ENCODE measurements around the gene FBLN2. TPM values are rescaled to one million over a fixed set of nuclear protein-coding genes. Genes with fewer than 3 reads are reported as not detected.

FBLN2 gene
- total and polyA plus RNA-seq, 2 of the 4 experiments (the other 2 are of a cell fraction), result 11.8 to 60.8 TPM

- Histone ChIP-seq H3K18ac (ENCODE audit: low read depth, low read length) (no peak overlapping the region), H2AK5ac (ENCODE audit: low read depth, low read length) (no peak overlapping the region), H2AFZ (replicated peaks; ENCODE audit: low read length, poor library complexity) (no peak overlapping the region), H4K20me1 (ENCODE audit: insufficient read depth, low read length) (no peaks in the 10 kb centered on the region), H3K56ac (ENCODE audit: extremely low read depth, insufficient read depth, low read length) (no peak overlapping the region), H3K9me3 (ENCODE audit: control insufficient read depth, insufficient read depth, low read length) (no peaks in the 10 kb centered on the region), H4K5ac (ENCODE audit: low read depth, low read length) (no peak overlapping the region), H3K14ac (replicated peaks; ENCODE audit: low read depth, low read length) (no peak overlapping the region), H3K4me2 (ENCODE audit: low read depth, low read length) (no peak overlapping the region), H3K4me1 (ENCODE audit: control insufficient read depth, insufficient read depth, low read length) (no peaks in the 10 kb centered on the region), H3K36me3 (ENCODE audit: control insufficient read depth, insufficient read depth, low read length) (no peaks in the 10 kb centered on the region), H4K91ac (ENCODE audit: insufficient read depth, low read depth, low read length) (no peak overlapping the region), H4K8ac (ENCODE audit: low read depth in 2 of 2, low read length in 2 of 2) (no peak overlapping the region), H2BK15ac (ENCODE audit: low read depth, low read length) (no peak overlapping the region), H3K27me3 (ENCODE audit: control insufficient read depth, insufficient read depth, low read length) (no peaks in the 10 kb centered on the region), H3K4me3 (ENCODE audit: insufficient read depth, low read depth, low read length) (no peak overlapping the region), H2BK5ac (ENCODE audit: low read depth, low read length, poor library complexity, severe bottlenecking) (no peak overlapping the region), H2BK20ac (ENCODE audit: low read depth, low read length) (no peak overlapping the region), H3K23ac (ENCODE audit: low read depth, low read length) (no peak overlapping the region), H3K4ac (ENCODE audit: low read depth, low read length) (no peak overlapping the region), H2BK120ac (ENCODE audit: low read depth, low read length) (no peak overlapping the region), H3K27ac (ENCODE audit: insufficient read depth, low read length) (no peak overlapping the region), H3K79me1 (ENCODE audit: low read depth in 1 of 2, low read length in 2 of 2) (no peaks in the 10 kb centered on the region), H3K9ac (ENCODE audit: low read depth, low read length) (no peak overlapping the region), H3K9me1 (ENCODE audit: insufficient read depth, low read length) (no peaks in the 10 kb centered on the region), H2AK9ac (replicated peaks; ENCODE audit: low read depth, low read length, poor library complexity) (no peak overlapping the region)
- dilution Hi-C loops (cut with HindIII; ENCODE audit: low sequenced_read_pairs, unreplicated experiment), result no loop called here
- no peak for TF ChIP-seq RFX5 (IDR thresholded peaks at IDR 0.05; ENCODE audit: low read depth, low read length)
- TF ChIP-seq CTCF (conservative IDR thresholded peaks at IDR 0.05; ENCODE audit: low read depth, low read length), result no peak
- TF ChIP-seq FOS (IDR thresholded peaks at IDR 0.05; ENCODE audit: low read depth, low read length), result no peak
- no peak for TF ChIP-seq CEBPB (IDR thresholded peaks at IDR 0.05; ENCODE audit: low read depth, low read length)
- no peak for TF ChIP-seq SMC3 (IDR thresholded peaks at IDR 0.05; ENCODE audit: low read depth, low read length)
- no peak for TF ChIP-seq RCOR1 (IDR thresholded peaks at IDR 0.05; ENCODE audit: insufficient replicate concordance, low read length)
- no peak for TF ChIP-seq MAZ (IDR thresholded peaks at IDR 0.05; ENCODE audit: borderline replicate concordance, low read depth, low read length)
- no peak for TF ChIP-seq MXI1 (IDR thresholded peaks at IDR 0.05; ENCODE audit: borderline replicate concordance, low read depth, low read length)
- no peak for TF ChIP-seq RAD21 (IDR thresholded peaks at IDR 0.05; ENCODE audit: low read length)
- TF ChIP-seq MAFK (IDR thresholded peaks at IDR 0.05; ENCODE audit: low read depth, low read length), result no peak
- no peak for TF ChIP-seq NFE2L2 (IDR thresholded peaks at IDR 0.05; ENCODE audit: low read depth, low read length)
- TF ChIP-seq ELK1 (IDR thresholded peaks at IDR 0.05; ENCODE audit: borderline replicate concordance, low read depth, low read length), result no peak
- no peak for TF ChIP-seq BHLHE40 (IDR thresholded peaks at IDR 0.05; ENCODE audit: low read depth, low read length)
- TF ChIP-seq CHD1 (IDR thresholded peaks at IDR 0.05; ENCODE audit: low read depth, low read length), result no peak
- TF ChIP-seq, protein P1, sequence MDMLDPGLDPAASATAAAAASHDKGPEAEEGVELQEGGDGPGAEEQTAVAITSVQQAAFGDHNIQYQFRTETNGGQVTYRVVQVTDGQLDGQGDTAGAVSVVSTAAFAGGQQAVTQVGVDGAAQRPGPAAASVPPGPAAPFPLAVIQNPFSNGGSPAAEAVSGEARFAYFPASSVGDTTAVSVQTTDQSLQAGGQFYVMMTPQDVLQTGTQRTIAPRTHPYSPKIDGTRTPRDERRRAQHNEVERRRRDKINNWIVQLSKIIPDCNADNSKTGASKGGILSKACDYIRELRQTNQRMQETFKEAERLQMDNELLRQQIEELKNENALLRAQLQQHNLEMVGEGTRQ (IDR thresholded peaks at IDR 0.05; ENCODE audit: low read depth, low read length), result no peak
- no peak for TF ChIP-seq POLR2A (IDR thresholded peaks at IDR 0.05; ENCODE audit: low read depth, low read length)
- 79% methylated on average over 16 of the region's 18 CpGs; no CpG with 5 or more reads in 1 of the 2 experiments for WGBS, 2 experiments (ENCODE audit: extremely low coverage in 2 of 2, insufficient read length in 1 of 2)
- DNase-seq (no peak), ATAC-seq (ENCODE audit: low read depth) (no peak)
- ChIA-PET POLR2A (ENCODE audit: unreplicated experiment) (no interaction called here), CTCF (interaction anchor here (0.6 kb wide), 1 partner anchor 144 kb away, joined by 3 read pairs; no protein-coding TSS in a partner anchor)
- in situ Hi-C loops (cut with MboI; ENCODE audit: low sequenced_read_pairs), result no loop called here
- intact Hi-C loops (cut with micrococcal nuclease), result no loop called here
- no TSS peak for BruUV-seq (replicated peaks)
Observed at GRCh38 chr3:13634151-13634550, 85.2 kb downstream of the FBLN2 start.

Measured in IMR-90 (cell line).